Measurements from ENCODE around the gene MRPS31.

DNA sequence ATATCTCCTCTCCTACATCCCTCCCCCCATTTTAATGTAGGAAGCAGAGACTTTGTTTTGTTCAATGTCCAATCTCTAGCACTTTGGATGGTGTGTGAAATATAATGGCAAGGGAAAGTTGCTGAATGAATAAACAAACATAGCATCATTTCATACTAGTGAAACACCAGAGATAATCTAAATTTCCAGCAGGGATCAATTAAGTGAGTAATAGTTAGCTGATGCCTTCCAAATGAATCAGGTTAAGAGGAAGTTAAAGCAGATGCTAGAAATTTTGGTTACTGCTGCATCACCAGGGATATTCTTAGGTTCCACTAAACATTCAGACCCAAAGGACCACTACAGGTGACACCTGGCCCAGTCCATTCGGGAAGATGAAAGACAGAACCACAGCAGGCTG, 8.1 kb downstream of the MRPS31 start:
- TF ChIP-seq RAD21 (IDR thresholded peaks at IDR 0.05; ENCODE audit: low read depth) (no peak), POLR2A (IDR thresholded peaks at IDR 0.05; ENCODE audit: borderline replicate concordance, extremely low read depth, insufficient read depth, insufficient read length) (no peak), EZH2phosphoT487 (IDR thresholded peaks at IDR 0.05; ENCODE audit: borderline replicate concordance) (no peak), ZFX (IDR thresholded peaks at IDR 0.05) (no peak), JUND (IDR thresholded peaks at IDR 0.05) (no peak), EZH2 (IDR thresholded peaks at IDR 0.05) (no peak), SIN3A (IDR thresholded peaks at IDR 0.05; ENCODE audit: low read depth) (no peak), POLR2AphosphoS5 (IDR thresholded peaks at IDR 0.05; ENCODE audit: low read depth, low read length) (no peak), YY1 (IDR thresholded peaks at IDR 0.05; ENCODE audit: extremely low read depth, insufficient replicate concordance, low read depth, low read length) (no peak)
- TF ChIP-seq, protein P1, sequence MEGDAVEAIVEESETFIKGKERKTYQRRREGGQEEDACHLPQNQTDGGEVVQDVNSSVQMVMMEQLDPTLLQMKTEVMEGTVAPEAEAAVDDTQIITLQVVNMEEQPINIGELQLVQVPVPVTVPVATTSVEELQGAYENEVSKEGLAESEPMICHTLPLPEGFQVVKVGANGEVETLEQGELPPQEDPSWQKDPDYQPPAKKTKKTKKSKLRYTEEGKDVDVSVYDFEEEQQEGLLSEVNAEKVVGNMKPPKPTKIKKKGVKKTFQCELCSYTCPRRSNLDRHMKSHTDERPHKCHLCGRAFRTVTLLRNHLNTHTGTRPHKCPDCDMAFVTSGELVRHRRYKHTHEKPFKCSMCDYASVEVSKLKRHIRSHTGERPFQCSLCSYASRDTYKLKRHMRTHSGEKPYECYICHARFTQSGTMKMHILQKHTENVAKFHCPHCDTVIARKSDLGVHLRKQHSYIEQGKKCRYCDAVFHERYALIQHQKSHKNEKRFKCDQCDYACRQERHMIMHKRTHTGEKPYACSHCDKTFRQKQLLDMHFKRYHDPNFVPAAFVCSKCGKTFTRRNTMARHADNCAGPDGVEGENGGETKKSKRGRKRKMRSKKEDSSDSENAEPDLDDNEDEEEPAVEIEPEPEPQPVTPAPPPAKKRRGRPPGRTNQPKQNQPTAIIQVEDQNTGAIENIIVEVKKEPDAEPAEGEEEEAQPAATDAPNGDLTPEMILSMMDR (IDR thresholded peaks at IDR 0.05 in 2 of 3, conservative IDR thresholded peaks at IDR 0.05 in 1 of 3; ENCODE audit: borderline replicate concordance in 1 of 3, insufficient read depth in 1 of 3, low read depth in 2 of 3, low read length in 2 of 3) = no peak
